Neutrophil (primary cell): ENCODE results near the gene CACTIN.

Source experiments
- H3K27ac ChIP-seq: fragments of 200-600 bp; sonication (generic); 2 replicates; pipeline ENCODE4 v1.5.1; 2016; ENCODE audit warnings: mild to moderate bottlenecking, moderate library complexity
- H3K27me3 ChIP-seq: fragments of 200-600 bp; sonication (generic); 2 replicates; pipeline ENCODE4 v1.6.0; 2016; ENCODE audit warnings: mild to moderate bottlenecking
- H3K36me3 ChIP-seq: fragments of 200-600 bp; sonication (generic); 2 replicates; pipeline ENCODE4 v1.5.1; 2017
- H3K4me1 ChIP-seq, 2 experiments: fragments of 200-600 bp in 1 of 2; sonication (generic) in 1 of 2; 1 replicate in 1 of 2; 2 replicates in 1 of 2; pipeline versions ENCODE4 v1.5.1 to v1.6.1; 2013 to 2016; ENCODE audit warnings: low read depth in 1 of 2, low read length in 1 of 2, mild to moderate bottlenecking in 1 of 2, moderate library complexity in 1 of 2; ENCODE audit not compliant: control insufficient read depth in 1 of 2, insufficient read depth in 1 of 2
- H3K4me3 ChIP-seq, 2 experiments: fragments of 200-600 bp in 1 of 2; sonication (generic) in 1 of 2; 1 replicate in 1 of 2; 2 replicates in 1 of 2; pipeline ENCODE4 v1.5.1; 2013 to 2016; ENCODE audit warnings: low read depth in 1 of 2, low read length in 1 of 2, mild to moderate bottlenecking in 1 of 2, moderate library complexity in 1 of 2
- H3K9me3 ChIP-seq: fragments of 200-600 bp; sonication (generic); 2 replicates; pipeline ENCODE4 v1.5.1; 2016
- CTCF ChIP-seq: fragments of 200-600 bp; sonication (generic); IDR thresholded peaks from 2 replicates; pipeline ENCODE4 v1.5.1; 2016; ENCODE audit warnings: antibody characterized with exemption

Gene CACTIN

GRCh38 chr19:3608079-3608641, 18.4 kb downstream of the CACTIN start:
- no peak for TF ChIP-seq CTCF
- Histone ChIP-seq H3K27ac (no peak overlapping the region), H3K4me1 (peaks cover 0 to 10% of the 10 kb centered on the region in 2 experiments), H3K4me3 (no peak overlapping the region), H3K9me3 (no peaks in the 10 kb centered on the region), H3K27me3 (peaks cover 63% of the 10 kb centered on the region), H3K36me3 (peaks cover 34% of the 10 kb centered on the region)

- TF ChIP-seq CTCF, result no peak
- Histone ChIP-seq H3K9me3 (no peaks in the 10 kb centered on the region), H3K27ac (no peak overlapping the region), H3K4me3 (no peak overlapping the region), H3K4me1 (peaks cover 0 to 10% of the 10 kb centered on the region in 2 experiments), H3K36me3 (peaks cover 27% of the 10 kb centered on the region), H3K27me3 (peaks cover 64% of the 10 kb centered on the region)
Measured at GRCh38 chr19:3607303-3608078, 19.1 kb downstream of the CACTIN start.

- no peaks in the 10 kb centered on the region for H3K9me3 ChIP-seq
- no peak within 1 kb of the TSS for H3K4me3 ChIP-seq
- peaks cover 20% of the 10 kb centered on the region for H3K36me3 ChIP-seq
- peaks cover 64% of the 10 kb centered on the region for H3K27me3 ChIP-seq
- H3K4me1 ChIP-seq, result peaks cover 0 to 10% of the 10 kb centered on the region in 2 experiments
- no peak for TF ChIP-seq CTCF
- no peak within 1 kb of the TSS for H3K27ac ChIP-seq
Measured at GRCh38 chr19:3606690-3607289, 19.8 kb downstream of the CACTIN start, which contains the start of gene TBXA2R. Gene TBXA2R (minus strand): TSS chr19:3606875. CDS start chr19:3600634, 6,241 bp downstream.

- no peak overlapping the region for H3K4me3 ChIP-seq
- peaks cover 15% of the 10 kb centered on the region for H3K36me3 ChIP-seq
- TF ChIP-seq CTCF, result no peak
- no peaks in the 10 kb centered on the region for H3K9me3 ChIP-seq
- H3K27me3 ChIP-seq, result peaks cover 64% of the 10 kb centered on the region
- peaks cover 0 to 10% of the 10 kb centered on the region in 2 experiments for H3K4me1 ChIP-seq
- no peak overlapping the region for H3K27ac ChIP-seq
Measured at GRCh38 chr19:3606174-3606689, 20.4 kb downstream of the CACTIN start.

GRCh38 chr19:3605770-3606169, 20.8 kb downstream of the CACTIN start:
- H3K9me3 ChIP-seq, result no peaks in the 10 kb centered on the region
- peaks cover 64% of the 10 kb centered on the region for H3K27me3 ChIP-seq
- H3K4me1 ChIP-seq, result peaks cover 0 to 10% of the 10 kb centered on the region in 2 experiments
- peaks cover 10% of the 10 kb centered on the region for H3K36me3 ChIP-seq
- TF ChIP-seq CTCF, result no peak
- H3K4me3 ChIP-seq, result no peak overlapping the region
- H3K27ac ChIP-seq, result no peak overlapping the region
